Neural cell (in vitro differentiated cells): Measurements from ENCODE around the gene AGBL3. TPM values are rescaled to one million over a fixed set of nuclear protein-coding genes. Genes with fewer than 3 reads are reported as not detected.

Experiments used
- H2AFZ ChIP-seq: fragments of 200-600, 300-800 bp; sonication (generic), shearing (Covaris generic); 2 replicates; pipeline ENCODE4 v1.6.0; 2014; ENCODE audit warnings: low read depth, mild to moderate bottlenecking, antibody characterized with exemption, low read length, moderate library complexity
- H3F3A ChIP-seq: fragments of 200-600 bp; shearing (Covaris generic); 2 replicates; pipeline ENCODE4 v1.6.1; 2016; ENCODE audit warnings: mild to moderate bottlenecking, moderate library complexity, mixed read lengths, antibody characterized with exemption, low read length; ENCODE audit not compliant: insufficient read depth, poor library complexity, severe bottlenecking
- H3K27ac ChIP-seq: fragments of 200-600, 300-800 bp; sonication (generic), shearing (Covaris generic); 2 replicates; pipeline ENCODE4 v1.5.1; 2014; ENCODE audit warnings: mild to moderate bottlenecking, low read length, moderate library complexity
- H3K27me3 ChIP-seq: fragments of 300-800, 200-600 bp; sonication (generic), shearing (Covaris generic); 2 replicates; pipeline ENCODE4 v1.6.0; 2014; ENCODE audit warnings: mild to moderate bottlenecking, low read depth, low read length, moderate library complexity; ENCODE audit not compliant: insufficient read depth
- H3K36me3 ChIP-seq: fragments of 300-800, 200-600 bp; sonication (generic), shearing (Covaris generic); 2 replicates; pipeline ENCODE4 v1.5.1; 2014; ENCODE audit warnings: mild to moderate bottlenecking, antibody characterized with exemption, low read length, moderate library complexity; ENCODE audit not compliant: insufficient read depth
- H3K4me2 ChIP-seq: fragments of 300-800, 200-600 bp; sonication (generic), shearing (Covaris generic); 2 replicates; pipeline ENCODE4 v1.6.0; 2014; ENCODE audit warnings: mild to moderate bottlenecking, low read length
- H3K4me3 ChIP-seq: fragments of 300-800, 200-600 bp; sonication (generic), shearing (Covaris generic); 2 replicates; pipeline ENCODE4 v1.5.1; 2014; ENCODE audit warnings: mild to moderate bottlenecking, low read length, moderate library complexity
- H3K79me2 ChIP-seq: fragments of 200-600 bp; shearing (Covaris generic); replicated peaks from 2 replicates; pipeline ENCODE4 v1.6.0; 2014; ENCODE audit warnings: mild to moderate bottlenecking, low read length, moderate library complexity; ENCODE audit not compliant: insufficient read depth
- H3K9ac ChIP-seq: fragments of 300-800, 200-600 bp; sonication (generic), shearing (Covaris generic); 2 replicates; pipeline ENCODE4 v1.6.1; 2016; ENCODE audit warnings: mild to moderate bottlenecking, low read length, mixed read lengths
- H3K9me2 ChIP-seq: fragments of 200-600 bp; shearing (Covaris generic); 2 replicates; pipeline ENCODE4 v1.6.1; 2016; ENCODE audit warnings: mild to moderate bottlenecking, low read length, mixed read lengths; ENCODE audit not compliant: insufficient read depth
- H3K9me3 ChIP-seq: fragments of 200-600, 300-800 bp; sonication (generic), shearing (Covaris generic); 2 replicates; pipeline ENCODE4 v1.6.1; 2016; ENCODE audit warnings: mild to moderate bottlenecking, mixed run types, low read length, moderate library complexity, mixed read lengths
- H4K20me1 ChIP-seq: fragments of 200-600 bp; shearing (Covaris generic); 2 replicates; pipeline ENCODE4 v1.6.1; 2016; ENCODE audit warnings: mild to moderate bottlenecking, mixed run types; ENCODE audit not compliant: insufficient read depth
- EP300 ChIP-seq: fragments of 450-650 bp; conservative IDR thresholded peaks from 2 replicates; pipeline ENCODE4 v1.6.1; 2014; ENCODE audit warnings: antibody characterized with exemption, mild to moderate bottlenecking, moderate library complexity; ENCODE audit not compliant: poor library complexity, severe bottlenecking
- EZH2 ChIP-seq: fragments of 200-600, 300-800 bp; shearing (Covaris generic), sonication (generic); IDR thresholded peaks from 2 replicates; pipeline ENCODE4 v1.6.1; 2014; ENCODE audit warnings: antibody characterized with exemption, low read length, borderline replicate concordance, mild to moderate bottlenecking; ENCODE audit not compliant: insufficient read depth, poor library complexity, severe bottlenecking
- MXI1 ChIP-seq: fragments of 450-650 bp; conservative IDR thresholded peaks from 2 replicates; pipeline ENCODE4 v1.6.1; 2014; ENCODE audit warnings: antibody characterized with exemption, mild to moderate bottlenecking; ENCODE audit not compliant: poor library complexity, severe bottlenecking
- POLR2AphosphoS5 ChIP-seq: IDR thresholded peaks from 2 replicates; pipeline ENCODE4 v1.6.1; 2012
- RAD21 ChIP-seq: fragments of 450-650 bp; conservative IDR thresholded peaks from 2 replicates; pipeline ENCODE4 v1.6.1; 2014; ENCODE audit warnings: antibody characterized with exemption, mild to moderate bottlenecking, moderate library complexity
- REST ChIP-seq: IDR thresholded peaks from 2 replicates; pipeline ENCODE4 v1.6.1; 2012; ENCODE audit warnings: borderline replicate concordance
- SMC3 ChIP-seq: fragments of 450-650 bp; conservative IDR thresholded peaks from 2 replicates; pipeline ENCODE4 v1.6.1; 2014; ENCODE audit warnings: antibody characterized with exemption, mild to moderate bottlenecking, moderate library complexity; ENCODE audit not compliant: poor library complexity
- TAF1 ChIP-seq: IDR thresholded peaks from 2 replicates; pipeline ENCODE4 v1.6.1; 2012; ENCODE audit warnings: low read depth
- polyA plus RNA-seq: library from polyadenylated mRNA; depleted of rRNA; stranded (reverse); fragments of >200 nt; gene quantifications from 2 replicates; pipeline ENCODE4 v1.2.3, GENCODE V29; 2014
- TF ChIP-seq, protein P1 (sequence below): fragments of 450-650 bp; IDR thresholded peaks from 2 replicates; pipeline ENCODE4 v1.5.1; 2014; ENCODE audit warnings: antibody characterized with exemption, mild to moderate bottlenecking, moderate library complexity; ENCODE audit not compliant: poor library complexity, severe bottlenecking

The AGBL3 gene
- polyA plus RNA-seq, 1 donor from 2014 or later = 9.5 TPM

DNA sequence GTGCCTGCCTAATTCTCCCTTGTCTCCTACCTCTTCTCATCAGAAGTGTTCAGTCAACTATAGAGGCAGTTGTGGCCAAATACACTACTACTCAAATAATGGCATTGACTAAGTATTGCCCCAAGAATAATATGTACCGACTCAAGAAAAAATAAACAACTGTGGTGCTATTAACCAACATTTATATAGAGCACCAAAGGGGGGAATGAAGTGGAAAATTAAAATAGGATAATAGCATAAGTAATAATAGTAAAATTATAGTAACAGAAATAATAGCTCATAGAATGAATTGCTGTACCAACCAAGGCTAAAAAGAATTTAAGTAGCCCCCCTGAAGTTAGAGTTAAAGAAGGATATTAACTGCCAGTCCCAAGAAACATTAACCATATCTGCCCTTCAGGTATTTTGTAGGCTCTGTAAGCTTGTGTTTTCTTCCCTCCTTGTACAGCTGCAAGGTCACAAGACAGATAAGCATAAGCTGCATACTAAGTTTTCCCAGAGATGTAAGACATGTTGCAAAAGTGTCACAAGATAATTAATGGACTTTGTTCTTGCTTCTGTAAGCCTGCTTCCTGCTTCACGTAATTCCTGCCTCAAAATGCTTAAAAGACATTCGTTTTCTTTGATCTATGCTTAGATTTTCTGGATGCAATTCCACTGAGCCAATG, 195.1 kb downstream of the AGBL3 start:
- H3K79me2 ChIP-seq = no peaks in the 10 kb centered on the region
- H3K27ac ChIP-seq = no peak overlapping the region
- TF ChIP-seq, protein P1, sequence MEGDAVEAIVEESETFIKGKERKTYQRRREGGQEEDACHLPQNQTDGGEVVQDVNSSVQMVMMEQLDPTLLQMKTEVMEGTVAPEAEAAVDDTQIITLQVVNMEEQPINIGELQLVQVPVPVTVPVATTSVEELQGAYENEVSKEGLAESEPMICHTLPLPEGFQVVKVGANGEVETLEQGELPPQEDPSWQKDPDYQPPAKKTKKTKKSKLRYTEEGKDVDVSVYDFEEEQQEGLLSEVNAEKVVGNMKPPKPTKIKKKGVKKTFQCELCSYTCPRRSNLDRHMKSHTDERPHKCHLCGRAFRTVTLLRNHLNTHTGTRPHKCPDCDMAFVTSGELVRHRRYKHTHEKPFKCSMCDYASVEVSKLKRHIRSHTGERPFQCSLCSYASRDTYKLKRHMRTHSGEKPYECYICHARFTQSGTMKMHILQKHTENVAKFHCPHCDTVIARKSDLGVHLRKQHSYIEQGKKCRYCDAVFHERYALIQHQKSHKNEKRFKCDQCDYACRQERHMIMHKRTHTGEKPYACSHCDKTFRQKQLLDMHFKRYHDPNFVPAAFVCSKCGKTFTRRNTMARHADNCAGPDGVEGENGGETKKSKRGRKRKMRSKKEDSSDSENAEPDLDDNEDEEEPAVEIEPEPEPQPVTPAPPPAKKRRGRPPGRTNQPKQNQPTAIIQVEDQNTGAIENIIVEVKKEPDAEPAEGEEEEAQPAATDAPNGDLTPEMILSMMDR = no peak
- no peak for TF ChIP-seq EZH2
- no peak for TF ChIP-seq SMC3
- TF ChIP-seq RAD21 = no peak
- TF ChIP-seq EP300 = no peak
- TF ChIP-seq MXI1 = no peak
- no peak for TF ChIP-seq TAF1
- no peak for TF ChIP-seq REST
- TF ChIP-seq POLR2AphosphoS5 = no peak
- peaks cover 11% of the 10 kb centered on the region for H3K9me3 ChIP-seq
- no peak overlapping the region for H3K9ac ChIP-seq
- no peak overlapping the region for H2AFZ ChIP-seq
- no peaks in the 10 kb centered on the region for H4K20me1 ChIP-seq
- H3K4me3 ChIP-seq = no peak overlapping the region
- no peaks in the 10 kb centered on the region for H3F3A ChIP-seq
- H3K9me2 ChIP-seq = no peaks in the 10 kb centered on the region
- no peak overlapping the region for H3K4me2 ChIP-seq
- no peaks in the 10 kb centered on the region for H3K27me3 ChIP-seq
- peaks cover 10% of the 10 kb centered on the region for H3K36me3 ChIP-seq

DNA sequence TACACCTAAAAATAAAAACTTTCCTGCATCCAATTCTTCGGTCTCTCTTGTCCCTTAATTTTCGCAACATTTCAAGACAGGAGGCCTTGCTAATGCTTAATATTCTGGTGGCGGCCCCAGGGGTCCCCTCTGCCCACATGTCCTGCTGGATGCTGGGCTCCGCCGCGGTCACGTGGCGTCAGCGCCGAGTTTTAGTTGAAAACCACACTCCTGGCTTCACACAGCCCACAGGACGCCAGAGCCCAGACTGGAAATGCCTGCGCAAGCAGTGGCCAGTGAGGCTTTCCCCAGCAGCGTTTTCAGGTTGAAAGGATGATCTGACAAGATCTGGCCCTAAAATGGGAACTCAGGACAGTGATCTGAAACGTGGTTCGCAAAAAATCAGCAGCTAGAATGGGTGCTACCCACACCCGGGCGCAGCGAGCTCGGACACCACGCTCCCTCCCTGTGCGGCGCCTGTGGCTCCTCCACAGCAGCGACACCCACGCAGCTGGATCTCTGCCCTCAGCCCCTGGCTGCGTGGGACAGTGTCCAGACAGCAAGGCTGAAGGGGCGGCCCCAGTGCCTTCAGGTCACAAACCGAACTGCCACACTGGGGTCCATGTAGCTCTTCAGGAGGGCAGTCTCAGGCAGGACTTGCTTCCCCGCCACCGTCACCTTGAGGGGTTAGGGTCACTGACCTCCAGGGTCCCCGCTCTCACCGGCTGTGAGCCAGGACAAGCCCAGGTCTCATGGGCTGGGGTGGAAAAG, 195.8 kb downstream of the AGBL3 start:
- H3K79me2 ChIP-seq = no peaks in the 10 kb centered on the region
- H3K9ac ChIP-seq = no peak overlapping the region
- no peak overlapping the region for H3K27ac ChIP-seq
- no peak overlapping the region for H3K4me2 ChIP-seq
- H3K9me2 ChIP-seq = no peaks in the 10 kb centered on the region
- H3K4me3 ChIP-seq = no peak overlapping the region
- TF ChIP-seq TAF1 (no peak), EP300 (no peak), POLR2AphosphoS5 (no peak), RAD21 (no peak), EZH2 (no peak), MXI1 (no peak), REST (no peak), SMC3 (no peak)
- TF ChIP-seq, protein P1 = no peak
- no peaks in the 10 kb centered on the region for H3K27me3 ChIP-seq
- no peaks in the 10 kb centered on the region for H3F3A ChIP-seq
- H4K20me1 ChIP-seq = no peaks in the 10 kb centered on the region
- no peak overlapping the region for H2AFZ ChIP-seq
- peaks cover 12% of the 10 kb centered on the region for H3K36me3 ChIP-seq
- H3K9me3 ChIP-seq = peaks cover 11% of the 10 kb centered on the region
